HFF-Myc (cell line): Measurements from ENCODE around the gene DCBLD2.
"Not testable (repeated sequence)": the region's sequence is repeated elsewhere in the genome, so short reads cannot be mapped to it uniquely, and the experiment has no call there.

Experiments used
- DNase-seq: peaks from one replicate; pipeline ENCODE4 v3.0.0-alpha.2; 2011; ENCODE audit warnings: low read depth; ENCODE audit errors: extremely low read depth
- H3K4me3 ChIP-seq: replicated peaks from 2 replicates; pipeline ENCODE4 v1.5.1; 2011; ENCODE audit warnings: low read depth, mild to moderate bottlenecking, control low read depth, low read length
- TF ChIP-seq, protein P1 (sequence below): IDR thresholded peaks from 2 replicates; pipeline ENCODE4 v1.5.1; 2012; ENCODE audit warnings: mild to moderate bottlenecking, low read depth, low read length, control low read depth; ENCODE audit errors: missing control alignments

DCBLD2 gene

DNA sequence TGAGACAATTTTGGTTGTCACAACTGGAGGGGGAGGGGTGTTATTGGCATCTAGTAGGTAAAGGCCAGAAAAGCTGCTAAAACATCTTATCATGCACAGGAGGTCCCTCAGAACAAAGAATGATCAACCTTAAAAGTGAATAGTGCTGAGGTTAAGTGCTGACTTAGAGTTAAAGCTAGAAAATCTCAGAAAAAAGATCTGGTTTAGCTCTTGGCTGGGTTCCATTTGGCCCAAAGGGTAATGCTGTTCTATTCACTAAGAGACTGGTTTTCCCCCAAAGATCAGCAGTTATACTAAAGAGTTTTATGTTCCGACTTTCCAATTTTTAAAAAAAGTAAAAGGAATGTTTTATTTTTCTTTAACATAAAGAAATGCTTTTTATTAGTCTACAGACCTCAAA lies 15.6 kb downstream of the DCBLD2 start:
- H3K4me3 ChIP-seq = no peak overlapping the region
- TF ChIP-seq, protein P1, sequence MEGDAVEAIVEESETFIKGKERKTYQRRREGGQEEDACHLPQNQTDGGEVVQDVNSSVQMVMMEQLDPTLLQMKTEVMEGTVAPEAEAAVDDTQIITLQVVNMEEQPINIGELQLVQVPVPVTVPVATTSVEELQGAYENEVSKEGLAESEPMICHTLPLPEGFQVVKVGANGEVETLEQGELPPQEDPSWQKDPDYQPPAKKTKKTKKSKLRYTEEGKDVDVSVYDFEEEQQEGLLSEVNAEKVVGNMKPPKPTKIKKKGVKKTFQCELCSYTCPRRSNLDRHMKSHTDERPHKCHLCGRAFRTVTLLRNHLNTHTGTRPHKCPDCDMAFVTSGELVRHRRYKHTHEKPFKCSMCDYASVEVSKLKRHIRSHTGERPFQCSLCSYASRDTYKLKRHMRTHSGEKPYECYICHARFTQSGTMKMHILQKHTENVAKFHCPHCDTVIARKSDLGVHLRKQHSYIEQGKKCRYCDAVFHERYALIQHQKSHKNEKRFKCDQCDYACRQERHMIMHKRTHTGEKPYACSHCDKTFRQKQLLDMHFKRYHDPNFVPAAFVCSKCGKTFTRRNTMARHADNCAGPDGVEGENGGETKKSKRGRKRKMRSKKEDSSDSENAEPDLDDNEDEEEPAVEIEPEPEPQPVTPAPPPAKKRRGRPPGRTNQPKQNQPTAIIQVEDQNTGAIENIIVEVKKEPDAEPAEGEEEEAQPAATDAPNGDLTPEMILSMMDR = no peak
- DNase-seq = no peak

DNA sequence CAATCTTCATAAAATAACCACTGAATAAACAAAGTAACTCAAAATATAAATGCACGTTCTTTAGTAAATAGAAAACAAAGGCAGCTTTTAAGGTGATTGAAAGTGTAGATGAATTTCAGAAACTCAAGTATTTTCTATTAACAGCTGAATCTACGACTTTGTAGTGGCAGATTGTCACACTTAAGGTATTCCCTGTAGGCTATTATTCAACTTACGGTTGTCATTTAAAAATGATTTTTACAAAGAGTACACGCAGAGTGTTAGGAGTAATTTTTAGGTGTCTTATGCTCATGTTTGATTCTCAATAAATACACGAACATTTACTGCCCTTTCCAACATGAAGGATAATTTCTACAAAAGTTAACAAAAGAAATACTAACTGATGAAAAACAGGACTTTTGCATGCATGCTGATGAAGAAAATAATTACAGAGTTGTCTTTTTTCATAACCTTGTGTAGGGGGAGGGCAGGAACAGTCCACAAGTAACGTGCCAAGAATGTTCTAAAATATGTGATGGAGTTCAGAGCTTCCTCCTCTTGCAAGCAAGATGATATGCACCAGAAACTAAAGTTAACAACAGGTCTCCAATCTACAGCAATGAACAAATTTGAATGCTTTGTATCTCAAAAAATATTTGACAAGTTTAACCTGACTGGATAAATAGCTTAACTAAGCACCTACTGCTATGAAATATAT lies 16.7 kb downstream of the DCBLD2 start:
- TF ChIP-seq, protein P1 = no peak
- DNase-seq = no peak
- H3K4me3 ChIP-seq = no peak overlapping the region

DNA sequence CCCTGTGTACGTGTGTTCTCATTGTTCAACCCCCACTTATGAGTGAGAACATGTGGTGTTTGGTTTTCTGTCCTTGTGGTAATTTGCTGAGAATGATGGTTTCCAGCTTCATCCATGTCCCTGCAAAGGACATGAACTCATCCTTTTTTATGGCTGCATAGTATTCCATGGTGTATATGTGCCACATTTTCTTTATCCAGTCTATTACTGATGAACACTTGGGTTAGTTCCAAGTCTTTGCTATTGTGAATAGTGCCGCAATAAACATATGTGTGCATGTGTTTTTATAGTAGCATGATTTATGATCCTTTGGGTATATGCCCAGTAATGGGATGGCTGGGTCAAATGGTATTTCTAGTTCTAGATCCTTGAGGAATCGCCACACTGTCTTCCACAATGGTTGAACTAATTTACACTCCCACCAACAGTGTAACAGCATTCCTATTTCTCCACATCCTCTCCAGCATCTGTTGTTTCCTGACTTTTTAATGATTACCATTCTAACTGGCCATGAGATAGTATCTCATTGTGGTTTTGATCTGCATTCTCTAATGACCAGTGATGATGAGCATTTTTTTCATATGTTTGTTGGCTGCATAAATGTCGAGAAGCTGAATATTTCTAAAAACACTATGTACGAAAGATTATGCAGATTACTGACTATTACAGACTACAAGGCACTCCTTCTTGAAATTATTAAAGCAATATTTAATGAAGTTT lies 18.7 kb downstream of the DCBLD2 start:
- DNase-seq, H3K4me3 ChIP-seq: not testable (repeated sequence)

DNA sequence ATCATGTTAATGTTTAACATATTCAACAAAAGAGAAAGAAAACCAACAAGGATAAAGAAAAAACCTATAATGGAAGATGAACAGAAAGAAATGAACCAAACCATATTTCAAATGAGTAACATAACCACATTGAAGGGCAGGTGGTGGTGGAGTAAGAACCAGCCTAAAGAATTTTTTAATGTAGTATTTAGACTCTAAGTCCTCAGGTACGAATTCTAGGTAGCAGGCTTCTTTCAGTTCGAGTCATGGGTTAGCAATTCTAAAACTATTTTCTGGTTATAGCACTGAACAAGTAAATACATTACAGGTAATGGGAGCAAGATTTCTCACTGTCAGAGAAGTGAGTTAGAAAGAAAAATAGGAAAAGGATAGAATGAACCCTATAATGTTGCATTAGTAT lies 24.4 kb downstream of the DCBLD2 start:
- H3K4me3 ChIP-seq = no peak overlapping the region
- no peak for DNase-seq
- TF ChIP-seq, protein P1 = no peak

DNA sequence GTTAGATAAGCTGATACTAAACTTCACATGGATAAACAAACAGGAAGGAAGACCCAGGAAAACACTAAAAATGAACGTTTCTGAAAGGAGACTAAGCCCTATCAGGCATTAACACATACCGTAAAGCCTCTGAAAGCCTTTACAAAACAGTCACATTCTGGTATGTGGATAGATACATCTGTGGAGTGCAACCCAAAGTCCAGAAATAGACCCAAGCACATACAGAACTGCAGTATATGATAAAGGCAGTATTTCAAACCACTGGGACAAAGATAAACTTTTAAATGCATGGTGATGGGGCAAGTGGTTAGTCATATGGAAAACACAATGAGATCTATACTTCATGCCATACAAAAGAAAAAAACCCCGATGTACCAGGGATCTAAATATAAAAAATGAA lies 26.0 kb downstream of the DCBLD2 start:
- DNase-seq = no peak
- TF ChIP-seq, protein P1 = no peak
- no peak overlapping the region for H3K4me3 ChIP-seq

DNA sequence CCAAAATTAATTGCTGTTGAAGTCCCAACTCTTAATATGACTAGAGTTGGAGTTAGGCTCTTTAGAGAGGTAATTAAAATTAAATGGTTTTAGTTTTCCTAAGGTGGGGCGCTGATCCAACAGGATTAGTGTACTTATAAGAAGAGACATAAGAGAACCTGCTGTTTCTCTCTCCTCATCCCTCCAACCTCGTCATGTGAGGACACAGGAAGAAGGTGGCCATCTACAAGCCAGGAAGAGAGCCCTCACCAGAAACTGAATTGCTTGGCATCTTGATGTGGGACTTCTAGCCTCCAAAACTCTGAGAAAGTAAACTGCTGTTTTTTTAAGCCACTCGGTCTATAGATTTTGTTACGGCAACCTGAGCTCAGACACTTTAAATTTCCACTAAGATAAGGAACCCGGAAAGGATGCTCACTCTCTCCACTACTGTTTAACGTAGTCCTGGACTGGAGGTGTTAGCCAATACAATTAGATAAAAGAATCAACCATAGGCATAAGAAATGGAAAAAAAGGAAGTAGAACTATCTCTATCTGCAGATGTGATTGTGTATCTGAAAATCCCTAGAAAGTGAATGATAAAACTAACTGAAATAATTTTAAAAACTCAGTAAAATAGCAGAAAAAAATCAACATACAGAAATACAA lies 26.8 kb downstream of the DCBLD2 start:
- H3K4me3 ChIP-seq = no peak overlapping the region
- TF ChIP-seq, protein P1 = no peak
- no peak for DNase-seq

DNA sequence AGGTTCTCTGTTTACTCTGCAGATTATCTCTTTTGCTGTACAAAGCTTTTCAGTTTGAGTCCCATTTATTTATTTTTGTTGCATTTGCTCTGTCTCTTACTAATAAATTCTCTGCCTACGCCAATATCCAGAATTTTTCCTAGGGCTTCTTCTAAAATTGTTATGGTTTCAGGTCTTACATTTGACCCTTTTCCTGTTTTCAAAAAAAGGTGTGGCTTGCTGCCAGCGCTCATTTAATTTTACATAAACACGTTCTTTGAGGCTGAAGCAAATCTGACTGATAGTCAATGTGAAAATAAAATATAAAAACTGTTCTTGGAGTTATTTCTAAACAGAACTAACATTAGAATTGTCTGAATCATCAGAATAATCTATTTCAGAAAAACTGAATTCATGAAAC lies 32.1 kb downstream of the DCBLD2 start:
- no peak for DNase-seq
- TF ChIP-seq, protein P1 = no peak
- no peak overlapping the region for H3K4me3 ChIP-seq

DNA sequence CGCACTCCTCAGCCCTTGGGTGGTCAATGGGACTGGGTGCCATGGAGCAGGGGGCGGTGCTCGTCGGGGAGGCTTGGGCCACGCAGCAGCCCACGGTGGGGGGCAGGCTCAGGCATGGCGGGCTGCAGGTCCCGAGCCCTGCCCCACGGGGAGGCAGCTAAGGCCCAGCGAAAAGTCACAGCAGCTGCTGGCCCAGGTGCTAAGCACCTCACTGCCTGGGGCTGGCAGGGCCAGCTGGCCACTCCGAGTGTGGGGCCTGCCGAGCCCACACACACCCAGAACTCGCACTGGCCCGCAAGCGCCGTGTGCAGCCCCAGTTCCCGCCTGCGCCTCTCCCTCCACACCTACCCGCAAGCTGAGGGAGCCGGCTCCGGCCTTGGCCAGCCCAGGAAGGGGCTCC lies 43.5 kb downstream of the DCBLD2 start:
- not testable (repeated sequence) for H3K4me3 ChIP-seq, DNase-seq

DNA sequence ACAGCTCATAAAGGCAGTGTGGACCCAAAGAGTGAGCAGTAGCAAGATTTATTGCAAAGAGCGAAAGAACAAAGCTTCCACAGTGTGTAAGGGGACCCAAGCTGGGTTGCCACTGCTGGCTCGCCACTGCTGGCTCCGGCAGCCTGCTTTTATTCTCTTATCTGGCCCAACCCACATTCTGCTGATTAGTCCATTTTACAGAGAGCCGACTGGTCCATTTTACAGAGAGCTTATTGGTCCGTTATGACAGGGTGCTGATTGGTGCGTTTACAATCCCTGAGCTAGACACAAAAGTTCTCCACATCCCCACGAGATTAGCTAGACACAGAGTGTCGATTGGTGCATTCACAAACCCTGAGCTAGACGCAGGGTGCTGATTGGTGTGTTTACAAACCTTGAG lies 44.2 kb downstream of the DCBLD2 start:
- not testable (repeated sequence) for H3K4me3 ChIP-seq, DNase-seq
